ENCODE results near the gene RIIAD1.

Gene RIIAD1

DNA sequence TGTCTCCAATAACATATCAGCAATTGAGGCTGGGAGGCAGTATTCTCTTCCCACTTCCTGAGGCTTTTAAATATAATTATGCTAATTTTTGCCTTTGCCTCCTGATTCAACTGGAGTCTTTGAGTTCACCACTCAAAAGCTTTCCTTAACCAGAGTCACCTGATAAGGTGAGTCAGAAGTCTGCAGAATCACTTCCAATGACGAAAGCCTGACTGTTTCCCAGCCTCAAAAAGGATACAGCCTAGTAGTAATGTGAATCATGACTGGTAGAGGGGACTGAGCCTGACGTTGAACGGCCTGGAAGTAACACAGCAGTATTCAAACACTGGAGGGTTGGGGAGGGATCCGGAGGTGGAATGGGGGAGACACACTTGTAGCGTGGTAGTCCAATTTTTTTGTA is 52.4 kb downstream of the RIIAD1 start:
- no peak for DNase-seq (ENCODE audit: low read depth in 1 of 2, low spot score in 1 of 2)
- no peak overlapping the region for H3K27ac ChIP-seq (replicated peaks)
- no peak overlapping the region for H3K4me3 ChIP-seq (replicated peaks; ENCODE audit: insufficient read depth, low read length)
- TF ChIP-seq GABPA (IDR thresholded peaks at IDR 0.05; ENCODE audit: low read depth) (no peak), SPI1 (IDR thresholded peaks at IDR 0.05; ENCODE audit: borderline replicate concordance, low read depth) (no peak), POLR2AphosphoS5 (IDR thresholded peaks at IDR 0.05; ENCODE audit: low read depth) (no peak)
- TF ChIP-seq, protein P1, sequence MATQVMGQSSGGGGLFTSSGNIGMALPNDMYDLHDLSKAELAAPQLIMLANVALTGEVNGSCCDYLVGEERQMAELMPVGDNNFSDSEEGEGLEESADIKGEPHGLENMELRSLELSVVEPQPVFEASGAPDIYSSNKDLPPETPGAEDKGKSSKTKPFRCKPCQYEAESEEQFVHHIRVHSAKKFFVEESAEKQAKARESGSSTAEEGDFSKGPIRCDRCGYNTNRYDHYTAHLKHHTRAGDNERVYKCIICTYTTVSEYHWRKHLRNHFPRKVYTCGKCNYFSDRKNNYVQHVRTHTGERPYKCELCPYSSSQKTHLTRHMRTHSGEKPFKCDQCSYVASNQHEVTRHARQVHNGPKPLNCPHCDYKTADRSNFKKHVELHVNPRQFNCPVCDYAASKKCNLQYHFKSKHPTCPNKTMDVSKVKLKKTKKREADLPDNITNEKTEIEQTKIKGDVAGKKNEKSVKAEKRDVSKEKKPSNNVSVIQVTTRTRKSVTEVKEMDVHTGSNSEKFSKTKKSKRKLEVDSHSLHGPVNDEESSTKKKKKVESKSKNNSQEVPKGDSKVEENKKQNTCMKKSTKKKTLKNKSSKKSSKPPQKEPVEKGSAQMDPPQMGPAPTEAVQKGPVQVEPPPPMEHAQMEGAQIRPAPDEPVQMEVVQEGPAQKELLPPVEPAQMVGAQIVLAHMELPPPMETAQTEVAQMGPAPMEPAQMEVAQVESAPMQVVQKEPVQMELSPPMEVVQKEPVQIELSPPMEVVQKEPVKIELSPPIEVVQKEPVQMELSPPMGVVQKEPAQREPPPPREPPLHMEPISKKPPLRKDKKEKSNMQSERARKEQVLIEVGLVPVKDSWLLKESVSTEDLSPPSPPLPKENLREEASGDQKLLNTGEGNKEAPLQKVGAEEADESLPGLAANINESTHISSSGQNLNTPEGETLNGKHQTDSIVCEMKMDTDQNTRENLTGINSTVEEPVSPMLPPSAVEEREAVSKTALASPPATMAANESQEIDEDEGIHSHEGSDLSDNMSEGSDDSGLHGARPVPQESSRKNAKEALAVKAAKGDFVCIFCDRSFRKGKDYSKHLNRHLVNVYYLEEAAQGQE (IDR thresholded peaks at IDR 0.05; ENCODE audit: insufficient replicate concordance, low read depth), result no peak
- TF ChIP-seq, protein P2, sequence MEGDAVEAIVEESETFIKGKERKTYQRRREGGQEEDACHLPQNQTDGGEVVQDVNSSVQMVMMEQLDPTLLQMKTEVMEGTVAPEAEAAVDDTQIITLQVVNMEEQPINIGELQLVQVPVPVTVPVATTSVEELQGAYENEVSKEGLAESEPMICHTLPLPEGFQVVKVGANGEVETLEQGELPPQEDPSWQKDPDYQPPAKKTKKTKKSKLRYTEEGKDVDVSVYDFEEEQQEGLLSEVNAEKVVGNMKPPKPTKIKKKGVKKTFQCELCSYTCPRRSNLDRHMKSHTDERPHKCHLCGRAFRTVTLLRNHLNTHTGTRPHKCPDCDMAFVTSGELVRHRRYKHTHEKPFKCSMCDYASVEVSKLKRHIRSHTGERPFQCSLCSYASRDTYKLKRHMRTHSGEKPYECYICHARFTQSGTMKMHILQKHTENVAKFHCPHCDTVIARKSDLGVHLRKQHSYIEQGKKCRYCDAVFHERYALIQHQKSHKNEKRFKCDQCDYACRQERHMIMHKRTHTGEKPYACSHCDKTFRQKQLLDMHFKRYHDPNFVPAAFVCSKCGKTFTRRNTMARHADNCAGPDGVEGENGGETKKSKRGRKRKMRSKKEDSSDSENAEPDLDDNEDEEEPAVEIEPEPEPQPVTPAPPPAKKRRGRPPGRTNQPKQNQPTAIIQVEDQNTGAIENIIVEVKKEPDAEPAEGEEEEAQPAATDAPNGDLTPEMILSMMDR (IDR thresholded peaks at IDR 0.05; ENCODE audit: insufficient read depth, low read length), result no peak
- no peaks in the 10 kb centered on the region for H3K27me3 ChIP-seq (ENCODE audit: insufficient read depth, poor library complexity, severe bottlenecking)

DNA sequence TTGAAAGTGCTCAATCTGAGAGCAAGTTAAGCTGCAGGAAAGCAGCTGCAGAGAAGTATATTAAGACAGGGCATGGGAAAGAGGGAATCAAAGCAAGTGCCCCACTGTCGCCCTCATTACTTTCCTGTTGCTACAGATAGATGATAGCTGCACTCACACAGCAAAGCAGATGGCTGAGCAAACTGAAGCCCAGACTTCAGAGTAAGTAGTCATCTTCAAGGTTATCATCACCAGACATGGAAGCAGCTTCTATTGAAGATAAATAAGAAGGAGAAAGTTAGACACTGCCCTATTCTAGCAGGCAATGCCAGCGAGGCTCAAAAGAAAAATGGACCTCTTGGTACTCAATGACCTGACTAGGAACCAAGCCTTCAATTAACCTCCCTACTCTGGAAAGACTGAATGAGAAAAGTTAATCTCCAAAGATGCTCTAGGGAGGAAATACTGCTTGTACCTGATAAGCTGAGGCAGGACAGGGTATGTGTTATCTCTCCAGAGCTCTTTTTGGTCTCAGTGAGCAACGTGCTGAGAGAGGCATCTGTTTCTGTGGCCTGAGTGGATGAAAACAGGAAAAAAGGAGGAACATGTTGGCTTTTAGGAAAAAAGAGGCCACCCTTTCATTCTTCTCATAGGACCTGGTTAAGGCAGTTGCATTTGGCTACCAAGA is 53.1 kb downstream of the RIIAD1 start:
- H3K27me3 ChIP-seq (ENCODE audit: insufficient read depth, poor library complexity, severe bottlenecking), result no peaks in the 10 kb centered on the region
- no peak overlapping the region for H3K27ac ChIP-seq (replicated peaks)
- no peak for DNase-seq (ENCODE audit: low read depth in 1 of 2, low spot score in 1 of 2)
- TF ChIP-seq POLR2AphosphoS5 (IDR thresholded peaks at IDR 0.05; ENCODE audit: low read depth), result no peak
- TF ChIP-seq, protein P2 (IDR thresholded peaks at IDR 0.05; ENCODE audit: insufficient read depth, low read length), result no peak
- no peak for TF ChIP-seq SPI1 (IDR thresholded peaks at IDR 0.05; ENCODE audit: borderline replicate concordance, low read depth)
- TF ChIP-seq, protein P1 (IDR thresholded peaks at IDR 0.05; ENCODE audit: insufficient replicate concordance, low read depth), result no peak
- TF ChIP-seq GABPA (IDR thresholded peaks at IDR 0.05; ENCODE audit: low read depth), result no peak
- no peak overlapping the region for H3K4me3 ChIP-seq (replicated peaks; ENCODE audit: insufficient read depth, low read length)

DNA sequence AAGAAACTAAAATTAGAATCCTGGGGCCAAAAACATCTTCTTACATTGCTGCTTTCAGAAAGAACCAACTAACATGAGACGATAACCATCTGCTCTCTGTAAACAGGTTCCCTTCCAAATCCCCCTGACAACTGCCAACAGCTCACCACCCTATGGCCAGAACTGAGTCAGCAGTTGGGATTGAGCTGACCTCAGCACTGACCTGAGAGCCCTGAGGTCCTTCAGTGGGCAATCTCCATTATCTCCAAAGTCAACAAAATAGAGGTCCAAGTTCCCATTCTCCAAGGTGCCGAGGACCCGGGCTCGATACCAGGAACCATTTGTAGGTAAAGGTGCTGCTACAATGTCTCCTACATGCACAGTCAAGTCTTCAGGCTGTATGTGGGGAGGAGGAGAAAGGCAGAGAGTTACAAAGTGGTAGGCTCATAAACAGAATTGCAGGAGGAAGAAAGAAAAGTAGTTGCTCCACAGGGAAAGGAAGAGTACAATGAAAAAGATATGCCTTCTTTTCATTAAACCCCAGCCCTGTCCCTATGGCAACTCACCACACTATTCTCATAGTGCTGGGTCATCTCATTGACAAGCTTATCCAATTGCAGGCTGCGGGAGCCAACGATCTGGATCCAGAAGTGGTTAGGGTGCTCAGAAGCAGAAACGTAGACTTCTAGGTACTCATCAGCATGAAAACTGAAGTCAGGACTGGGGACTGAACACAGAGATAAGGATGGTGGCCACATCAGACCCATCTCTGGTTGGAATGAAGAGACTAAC is 54.8 kb downstream of the RIIAD1 start:
- H3K27me3 ChIP-seq (ENCODE audit: insufficient read depth, poor library complexity, severe bottlenecking), result no peaks in the 10 kb centered on the region
- no peak overlapping the region for H3K4me3 ChIP-seq (replicated peaks; ENCODE audit: insufficient read depth, low read length)

More for the DNA sequence above, 54.8 kb downstream of the RIIAD1 start:
- H3K27ac ChIP-seq (replicated peaks), result no peak overlapping the region
- TF ChIP-seq GABPA (IDR thresholded peaks at IDR 0.05; ENCODE audit: low read depth) (no peak), POLR2AphosphoS5 (IDR thresholded peaks at IDR 0.05; ENCODE audit: low read depth) (no peak), SPI1 (IDR thresholded peaks at IDR 0.05; ENCODE audit: borderline replicate concordance, low read depth) (no peak)
- TF ChIP-seq, protein P1 (IDR thresholded peaks at IDR 0.05; ENCODE audit: insufficient replicate concordance, low read depth), result no peak
- TF ChIP-seq, protein P2 (IDR thresholded peaks at IDR 0.05; ENCODE audit: insufficient read depth, low read length), result no peak
- DNase-seq (ENCODE audit: low read depth in 1 of 2, low spot score in 1 of 2), result no peak

Measured in HL-60 (cell line).